Activated CD8-positive, alpha-beta memory T cell treated with anti-CD3 and anti-CD28 coated beads for 24 hours (primary cell): ENCODE measurements around the gene NOXO1.
A peak's percentile ranks its signal among the peaks of the same experiment; 100 is the strongest.

Experiments
- DNase-seq: peaks from one replicate; pipeline ENCODE4 v3.0.0-alpha.2; 2020

The NOXO1 gene

DNA sequence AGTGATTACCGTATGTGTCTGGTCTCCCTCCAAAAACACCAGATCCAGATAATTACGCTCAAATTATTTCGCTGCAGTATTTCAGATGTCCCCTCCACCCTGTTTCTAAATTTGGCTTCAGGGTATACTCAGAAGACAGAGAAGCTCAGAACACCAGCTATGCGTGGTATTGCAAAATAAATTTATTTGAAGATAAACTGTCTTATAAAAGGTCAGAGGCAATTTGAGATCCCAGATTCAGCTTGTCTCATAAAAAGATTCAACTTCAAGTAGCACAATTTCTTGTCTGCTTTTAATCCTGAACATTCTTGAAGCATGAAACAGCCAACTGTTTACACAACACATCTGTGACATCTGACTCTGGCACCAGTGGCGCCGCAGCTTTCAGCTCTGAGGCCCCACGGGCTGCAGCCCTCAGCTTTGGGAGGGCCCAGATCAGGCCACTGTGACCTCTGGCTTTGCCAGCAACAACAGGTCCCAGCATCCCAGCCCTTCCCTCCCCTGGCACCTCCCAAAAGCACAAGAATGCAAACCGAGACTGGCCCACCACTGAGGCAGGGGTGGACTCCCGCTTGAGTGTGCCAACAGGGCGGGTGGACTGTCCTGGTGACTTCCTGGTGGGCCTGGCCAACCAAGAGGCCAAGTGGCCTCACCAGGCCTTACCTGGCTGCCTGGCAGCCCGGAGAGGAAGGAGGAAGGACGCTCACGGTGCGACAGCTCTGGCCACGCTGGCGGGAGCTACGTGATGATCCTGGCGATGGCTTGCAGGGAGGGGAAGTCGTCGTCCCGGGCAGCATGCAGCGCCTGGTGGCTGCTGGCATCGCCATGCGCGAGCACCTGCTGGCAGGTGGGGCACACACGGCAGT lies 16.5 kb upstream of the NOXO1 start:
- DNase-seq: no peak

DNA sequence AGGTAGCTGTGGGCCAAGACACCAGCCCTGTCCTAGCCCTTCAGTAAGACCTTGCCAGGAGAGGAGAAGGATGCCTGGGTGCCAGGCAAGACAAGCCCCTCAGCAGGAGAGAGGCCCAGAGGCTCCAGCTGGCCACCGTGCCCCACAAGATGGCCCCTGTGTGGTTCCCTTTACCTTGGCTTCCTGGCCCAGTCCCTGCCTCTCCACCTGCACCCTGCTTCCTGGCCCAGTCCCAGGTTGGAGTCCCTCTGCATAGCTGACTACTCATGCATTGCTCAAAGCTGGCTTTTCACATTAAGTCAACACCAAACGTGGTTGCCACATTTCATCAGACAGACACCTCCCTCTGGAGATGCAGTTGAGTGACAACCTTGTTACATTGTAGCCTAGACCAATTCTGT lies 12.5 kb upstream of the NOXO1 start:
- DNase-seq: no peak

DNA sequence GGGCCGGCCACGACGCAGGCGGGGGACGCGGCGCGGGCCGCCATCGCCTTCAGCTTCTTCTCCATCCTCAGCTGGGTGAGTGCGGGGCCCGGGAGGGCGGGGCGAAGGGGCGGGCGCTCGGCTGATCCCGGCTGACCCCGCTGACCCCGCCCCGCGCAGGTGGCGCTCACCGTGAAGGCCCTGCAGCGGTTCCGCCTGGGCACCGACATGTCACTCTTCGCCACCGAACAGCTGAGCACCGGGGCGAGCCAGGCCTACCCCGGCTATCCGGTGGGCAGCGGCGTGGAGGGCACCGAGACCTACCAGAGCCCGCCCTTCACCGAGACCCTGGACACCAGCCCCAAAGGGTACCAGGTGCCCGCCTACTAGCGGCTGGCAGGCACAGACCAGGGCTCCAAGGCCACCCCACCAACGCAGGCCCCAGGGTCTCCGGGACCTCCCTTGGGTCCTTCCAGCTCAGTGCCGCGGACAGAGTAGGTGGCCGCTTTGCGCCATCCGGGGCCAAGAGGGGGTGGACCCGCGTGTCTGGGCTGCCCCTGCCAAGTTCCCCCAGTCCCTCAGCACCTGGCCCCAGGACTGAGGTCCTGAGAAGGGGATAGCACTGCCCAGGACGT lies 11.5 kb upstream of the NOXO1 start:
- DNase-seq: no peak

DNA sequence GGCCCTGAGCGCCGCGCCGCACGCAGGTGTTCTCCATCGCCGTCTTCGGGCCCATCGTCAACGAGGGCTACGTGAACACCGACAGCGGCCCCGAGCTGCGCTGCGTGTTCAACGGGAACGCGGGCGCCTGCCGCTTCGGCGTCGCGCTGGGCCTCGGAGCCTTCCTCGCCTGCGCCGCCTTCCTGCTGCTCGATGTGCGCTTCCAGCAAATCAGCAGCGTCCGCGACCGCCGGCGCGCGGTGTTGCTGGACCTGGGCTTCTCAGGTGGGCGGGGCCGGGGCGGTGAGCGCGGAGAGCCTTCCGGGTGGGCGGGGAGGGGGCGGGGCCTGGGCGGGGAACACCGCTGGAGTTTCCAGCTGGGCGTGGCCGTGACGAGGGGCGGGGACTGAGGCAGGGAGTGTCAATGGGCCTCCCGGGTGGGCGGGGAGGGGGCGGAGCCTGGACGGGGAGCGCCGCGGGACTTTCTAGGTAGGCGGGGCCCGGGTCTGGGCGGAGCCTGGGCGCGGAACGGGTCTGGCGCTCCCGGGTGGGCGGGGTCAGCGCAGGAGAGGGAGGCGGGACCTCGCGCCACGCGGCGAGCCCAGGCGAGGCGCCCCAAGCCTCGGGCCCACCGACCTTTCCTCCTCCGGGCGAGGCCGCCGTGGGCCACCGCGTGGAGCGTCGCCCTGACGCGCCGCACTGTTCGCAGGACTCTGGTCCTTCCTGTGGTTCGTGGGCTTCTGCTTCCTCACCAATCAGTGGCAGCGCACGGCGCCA lies 10.9 kb upstream of the NOXO1 start:
- peak; percentile 99 for DNase-seq

DNA sequence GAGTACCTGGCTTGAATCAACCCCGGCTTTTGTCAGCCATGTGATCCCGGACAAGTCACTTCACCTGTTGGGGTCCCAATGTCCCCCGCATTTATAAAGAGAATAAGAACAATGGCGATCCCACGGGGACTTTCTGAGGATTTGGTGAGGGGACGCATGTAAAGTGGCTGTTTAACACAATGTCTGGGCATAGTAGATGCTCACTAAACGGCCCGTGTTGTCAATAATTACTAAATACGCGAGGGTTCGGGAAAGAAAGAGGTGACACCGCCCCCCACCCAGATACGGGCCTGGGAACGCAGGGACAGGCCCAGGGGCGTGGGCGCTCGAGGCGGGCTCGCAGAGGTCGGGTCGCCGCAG lies 10.3 kb upstream of the NOXO1 start:
- no peak for DNase-seq

DNA sequence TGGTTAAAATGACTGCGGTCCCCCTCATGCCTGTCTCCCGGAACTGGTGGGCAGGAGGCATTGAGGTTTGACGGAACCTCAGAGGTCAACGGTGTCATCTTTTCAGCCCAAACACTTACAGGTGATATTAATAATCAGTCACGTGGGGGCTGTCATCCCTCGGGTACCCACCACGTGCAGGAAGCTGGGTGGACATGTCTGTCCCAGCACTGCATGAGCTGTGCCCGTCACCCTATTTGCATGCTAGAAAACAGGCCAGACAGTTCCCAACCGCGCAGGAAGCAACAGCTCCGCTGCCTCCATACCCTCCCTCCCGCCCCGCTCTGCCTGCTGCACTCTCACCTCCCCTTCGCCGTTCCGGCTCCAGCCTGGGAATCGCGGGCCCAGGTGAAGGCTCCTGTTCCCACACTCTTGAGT lies 9.9 kb upstream of the NOXO1 start:
- DNase-seq: peak; percentile 82

DNA sequence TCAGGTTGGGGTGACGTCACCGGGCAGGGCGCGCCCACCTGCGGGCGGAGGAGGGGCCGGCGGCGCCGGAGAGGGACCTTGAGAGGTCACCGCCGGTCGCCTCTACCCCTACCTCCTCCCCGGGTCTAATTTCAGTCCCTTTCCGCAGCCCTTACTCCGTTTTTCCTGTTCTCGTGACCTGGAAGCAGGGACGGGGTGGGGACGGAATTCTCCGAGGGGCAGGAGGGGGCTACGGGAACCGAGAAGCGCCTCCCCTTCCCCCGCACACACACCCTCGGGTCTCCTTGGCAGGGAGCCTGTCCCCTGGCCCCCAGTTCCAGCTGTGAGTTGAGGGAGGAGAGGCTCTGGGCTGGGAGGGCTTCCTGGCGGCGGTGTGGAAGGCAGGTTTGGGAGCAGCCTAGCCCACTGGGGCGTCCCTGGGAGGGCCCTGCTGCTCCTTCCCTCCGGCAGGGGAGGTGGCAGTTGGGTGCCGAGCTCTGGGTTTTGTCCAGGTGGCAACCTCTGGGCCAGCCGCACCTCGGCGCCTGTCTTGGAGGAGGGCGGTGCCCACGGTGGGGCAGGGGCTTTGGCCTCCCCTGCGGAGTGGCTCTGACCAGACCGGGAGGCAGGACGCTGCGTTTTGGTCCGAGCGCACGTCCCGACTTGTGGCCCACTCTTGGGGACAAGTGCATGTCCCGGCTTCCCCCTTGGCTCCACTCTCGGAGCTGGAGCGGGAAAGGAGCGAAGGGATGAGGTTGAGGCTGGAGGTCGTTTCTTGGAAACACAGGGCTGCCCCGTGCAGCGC lies 9.3 kb upstream of the NOXO1 start:
- no peak for DNase-seq

DNA sequence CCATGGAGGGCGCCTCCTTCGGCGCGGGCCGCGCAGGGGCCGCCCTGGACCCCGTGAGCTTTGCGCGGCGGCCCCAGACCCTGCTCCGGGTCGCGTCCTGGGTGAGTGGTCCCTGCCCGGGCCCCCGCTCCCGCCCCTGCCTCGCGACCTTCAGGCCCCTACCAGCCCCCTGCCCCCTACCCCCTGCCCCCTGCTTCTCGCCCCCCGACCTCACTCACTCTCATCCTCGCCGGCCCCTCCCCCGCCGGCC lies 8.8 kb upstream of the NOXO1 start:
- DNase-seq: no peak

DNA sequence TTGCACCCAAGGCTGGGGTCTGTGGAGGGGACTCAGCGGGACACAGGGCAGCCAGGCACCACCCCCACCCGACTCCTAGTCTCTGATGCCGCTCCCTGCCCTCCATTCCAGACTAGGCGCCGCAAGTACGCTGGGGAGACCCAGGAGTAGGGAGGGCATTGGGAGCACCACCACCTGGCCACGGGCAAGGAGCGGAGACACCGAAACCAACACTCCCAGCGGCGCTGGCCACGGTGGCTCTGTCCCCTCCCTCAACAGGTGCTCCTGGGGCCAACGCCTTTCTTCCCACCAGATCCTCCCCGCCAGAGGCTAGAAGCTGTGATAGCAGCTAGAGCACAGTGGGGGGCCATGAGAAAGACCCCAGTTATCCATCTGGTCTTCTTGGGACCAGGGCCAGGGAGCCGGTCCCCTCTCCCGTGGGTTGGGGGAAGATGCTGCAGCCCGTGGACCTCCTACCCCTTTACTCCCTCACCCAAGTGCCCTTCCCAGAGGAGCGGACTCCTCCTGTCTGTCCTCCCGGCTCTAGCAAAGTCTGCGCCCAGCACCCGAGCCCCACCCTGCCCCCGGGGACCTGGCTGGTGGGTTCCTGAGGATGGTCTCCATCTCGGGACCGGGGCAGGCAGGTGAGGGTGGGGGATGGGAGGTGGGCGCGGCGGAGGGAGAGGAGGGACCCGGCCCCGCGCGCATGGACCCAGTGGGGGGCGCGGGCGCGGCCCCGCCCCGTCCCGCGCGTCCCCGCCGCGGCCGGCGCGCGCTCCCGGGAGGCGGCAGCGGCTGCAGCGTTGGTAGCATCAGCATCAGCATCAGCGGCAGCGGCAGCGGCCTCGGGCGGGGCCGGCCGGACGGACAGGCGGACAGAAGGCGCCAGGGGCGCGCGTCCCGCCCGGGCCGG lies 8.2 kb upstream of the NOXO1 start, which contains the start of gene SYNGR3:
Gene SYNGR3, plus strand, starts transcription at position 762 of the 892 bp plus-strand sequence. CDS start 133 bp downstream, outside the sequence.
- DNase-seq: no peak

DNA sequence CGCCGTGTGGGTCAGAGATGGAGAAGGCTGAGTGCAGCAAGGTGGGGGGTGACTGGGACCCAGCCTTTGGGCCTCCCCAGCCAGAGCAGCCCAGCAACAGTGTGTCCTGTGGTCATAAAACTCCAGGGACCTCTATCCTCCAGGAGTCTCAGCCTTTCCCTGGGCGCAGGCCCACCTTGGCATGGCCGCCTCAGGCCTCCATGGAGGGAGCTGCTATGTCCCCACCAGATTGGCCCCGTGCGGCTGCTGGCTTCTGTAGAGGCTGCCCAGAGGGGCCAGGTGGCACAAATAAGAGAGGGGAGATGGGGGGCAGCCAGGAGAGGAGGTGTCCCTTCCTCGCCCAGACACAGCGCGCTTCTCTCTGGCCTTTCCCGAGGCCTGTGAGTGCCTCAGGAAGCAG lies 5.9 kb upstream of the NOXO1 start:
- DNase-seq: no peak

DNA sequence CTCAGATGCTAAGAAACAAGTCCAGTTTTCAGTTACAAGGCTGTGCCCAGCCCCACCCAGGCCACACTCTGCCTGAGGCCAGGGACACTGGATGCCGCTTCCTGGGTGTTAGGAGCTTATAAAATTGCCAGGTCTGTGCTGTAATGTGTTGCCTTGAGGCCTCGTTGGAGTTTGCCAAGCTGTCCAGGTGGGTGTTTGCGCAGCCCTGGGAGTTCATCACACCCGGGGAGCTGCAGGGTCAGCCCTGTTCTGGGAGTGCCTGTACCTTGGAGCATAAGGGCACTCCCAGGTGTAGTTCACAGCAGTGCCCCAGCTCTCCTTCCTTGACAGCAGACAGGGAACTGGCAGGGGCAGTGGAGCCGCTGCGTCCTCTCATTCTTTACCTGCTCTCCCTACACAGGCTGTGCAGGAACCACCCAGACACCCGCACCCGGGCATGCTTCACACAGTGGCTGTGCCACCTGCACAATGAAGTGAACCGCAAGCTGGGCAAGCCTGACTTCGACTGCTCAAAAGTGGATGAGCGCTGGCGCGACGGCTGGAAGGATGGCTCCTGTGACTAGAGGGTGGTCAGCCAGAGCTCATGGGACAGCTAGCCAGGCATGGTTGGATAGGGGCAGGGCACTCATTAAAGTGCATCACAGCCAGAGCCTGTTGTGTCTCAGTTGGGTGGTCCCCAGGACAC lies 4.3 kb upstream of the NOXO1 start:
- no peak for DNase-seq

DNA sequence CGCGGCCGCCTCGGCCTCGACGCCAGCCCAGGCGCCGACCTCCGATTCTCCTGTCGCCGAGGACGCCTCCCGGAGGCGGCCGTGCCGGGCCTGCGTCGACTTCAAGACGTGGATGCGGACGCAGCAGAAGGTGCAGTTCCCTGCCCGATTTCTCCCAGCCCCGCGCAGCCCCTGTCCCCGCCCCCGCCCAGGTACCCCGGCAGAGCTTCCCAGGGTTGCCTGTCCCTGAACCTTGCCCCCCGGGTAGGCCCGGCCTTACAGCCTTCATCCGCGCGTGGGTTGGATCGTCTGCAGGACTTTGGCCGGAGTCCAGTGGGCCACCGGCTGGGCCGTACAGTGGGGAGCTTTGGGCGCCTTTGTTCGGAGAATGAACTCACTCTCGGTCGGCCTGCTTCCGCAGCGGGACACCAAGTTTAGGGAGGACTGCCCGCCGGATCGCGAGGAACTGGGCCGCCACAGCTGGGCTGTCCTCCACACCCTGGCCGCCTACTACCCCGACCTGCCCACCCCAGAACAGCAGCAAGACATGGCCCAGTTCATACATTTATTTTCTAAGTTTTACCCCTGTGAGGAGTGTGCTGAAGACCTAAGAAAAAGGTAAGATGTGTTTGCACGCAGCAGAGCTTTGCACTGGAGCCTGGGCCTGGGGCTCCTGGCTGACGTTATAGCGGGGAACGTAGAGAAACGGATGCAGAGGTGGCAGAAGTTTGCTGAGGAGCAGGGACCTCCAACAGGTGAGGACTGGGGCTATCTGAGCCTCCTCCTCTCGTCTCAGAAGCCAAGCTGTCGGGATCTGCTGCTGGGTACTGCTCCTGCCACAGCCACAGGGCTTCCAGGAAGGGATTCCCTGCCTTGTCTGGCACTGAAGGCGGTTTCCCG lies 3.3 kb upstream of the NOXO1 start:
- DNase-seq: peak; percentile 76

DNA sequence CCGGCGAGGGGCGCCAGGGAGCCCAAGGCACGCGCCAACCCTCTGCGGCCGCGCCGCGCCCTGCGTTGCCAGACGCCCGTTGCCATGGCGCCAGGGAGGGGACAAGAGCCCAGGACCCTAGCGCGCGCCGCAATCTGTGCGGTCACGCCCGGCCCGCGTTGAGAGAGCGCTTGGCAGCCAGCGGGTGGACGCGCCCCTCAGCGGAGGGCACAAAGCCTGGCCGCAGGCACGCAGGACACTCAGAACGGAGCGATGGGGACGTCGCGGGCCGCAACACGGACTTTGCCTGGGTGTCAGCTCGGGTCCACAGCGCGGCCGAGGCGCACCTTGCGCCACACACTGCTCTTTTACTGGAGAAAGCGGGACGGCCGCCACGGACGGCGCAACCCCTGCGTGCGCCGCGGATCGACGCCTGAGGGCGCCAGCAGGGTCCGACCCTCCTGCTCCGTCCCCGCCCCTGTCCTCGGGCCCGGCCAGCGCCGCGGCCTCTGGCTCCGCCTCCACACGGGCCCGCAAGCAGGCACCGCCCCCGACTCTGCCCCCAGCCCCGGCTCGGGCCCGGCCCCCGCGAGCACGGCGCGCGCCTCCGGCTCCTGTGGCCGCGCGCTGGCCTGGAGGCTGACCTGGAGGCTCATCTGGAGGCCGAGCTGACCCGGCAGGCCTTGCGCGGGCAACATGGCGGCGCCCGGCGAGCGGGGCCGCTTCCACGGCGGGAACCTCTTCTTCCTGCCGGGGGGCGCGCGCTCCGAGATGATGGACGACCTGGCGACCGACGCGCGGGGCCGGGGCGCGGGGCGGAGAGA lies 2.5 kb upstream of the NOXO1 start, which contains the start of gene GFER:
Gene GFER, plus strand, starts transcription at position 650 of the 803 bp plus-strand sequence. Its CDS starts 26 bp downstream, at position 676.
- DNase-seq: peak; percentile 88

DNA sequence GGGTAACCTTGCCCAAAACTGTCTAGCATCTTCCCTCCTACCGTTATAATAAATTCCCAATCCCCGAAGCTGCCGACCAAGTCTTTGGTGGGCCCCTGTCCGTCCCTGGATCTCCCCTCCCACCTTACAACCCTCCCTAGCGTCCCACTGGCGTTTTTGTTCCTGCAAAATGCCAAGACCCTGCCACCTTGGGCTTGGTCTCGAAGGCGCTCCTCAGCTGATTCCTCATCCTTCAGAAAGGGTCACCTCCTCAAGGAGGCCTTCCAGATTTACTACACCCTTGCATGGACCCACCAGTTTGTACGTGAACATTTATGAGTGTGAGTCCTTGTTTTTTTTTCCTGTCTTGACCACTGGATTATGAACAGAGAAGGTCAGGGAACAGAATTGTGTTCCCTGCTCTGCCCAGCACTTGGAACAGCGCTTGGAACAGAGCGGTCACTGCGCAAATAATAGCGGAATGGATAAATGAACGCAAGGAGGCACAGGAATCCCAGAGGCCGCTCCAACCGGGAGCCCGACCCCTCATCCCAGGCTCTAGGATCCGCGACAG lies 1.8 kb upstream of the NOXO1 start:
- no peak for DNase-seq

DNA sequence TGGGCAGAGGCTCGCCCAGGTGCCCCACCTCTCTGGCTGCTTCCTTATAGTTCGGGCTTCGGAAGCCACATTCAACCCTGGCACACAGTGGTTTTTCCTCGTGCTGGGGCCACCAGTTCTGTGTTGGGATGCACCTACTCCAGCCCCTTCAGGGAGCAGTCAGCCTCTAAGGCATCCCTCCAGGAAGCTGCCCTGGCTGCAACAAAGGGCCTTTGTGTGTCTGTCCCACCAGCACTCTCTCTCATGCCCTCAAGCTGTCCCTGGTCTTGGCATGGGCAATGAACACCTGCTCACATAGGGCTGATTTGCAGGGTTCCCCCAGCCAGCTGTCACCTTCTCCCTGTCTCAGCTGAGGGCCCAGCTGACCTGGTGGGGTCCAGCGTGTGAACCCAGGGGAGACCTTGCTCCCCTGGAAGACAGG lies 754 bp upstream of the NOXO1 start:
- DNase-seq: no peak

DNA sequence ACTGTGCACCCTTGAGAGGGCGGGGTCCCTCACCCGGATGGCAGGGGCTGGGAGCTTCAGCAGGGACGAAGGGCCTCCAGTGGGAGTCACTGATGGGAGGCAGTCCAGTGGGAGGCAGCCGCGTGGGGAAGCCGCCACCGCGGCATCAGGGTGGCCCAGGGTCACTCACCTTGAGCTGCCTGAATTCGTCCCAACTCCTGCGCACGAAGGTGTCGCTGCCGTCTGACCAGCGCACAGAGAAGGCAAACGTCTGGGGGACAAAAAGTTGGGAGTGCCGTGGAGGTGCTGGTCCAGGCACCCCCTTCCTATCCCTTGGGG lies 540 bp downstream of the NOXO1 start:
- DNase-seq: no peak

DNA sequence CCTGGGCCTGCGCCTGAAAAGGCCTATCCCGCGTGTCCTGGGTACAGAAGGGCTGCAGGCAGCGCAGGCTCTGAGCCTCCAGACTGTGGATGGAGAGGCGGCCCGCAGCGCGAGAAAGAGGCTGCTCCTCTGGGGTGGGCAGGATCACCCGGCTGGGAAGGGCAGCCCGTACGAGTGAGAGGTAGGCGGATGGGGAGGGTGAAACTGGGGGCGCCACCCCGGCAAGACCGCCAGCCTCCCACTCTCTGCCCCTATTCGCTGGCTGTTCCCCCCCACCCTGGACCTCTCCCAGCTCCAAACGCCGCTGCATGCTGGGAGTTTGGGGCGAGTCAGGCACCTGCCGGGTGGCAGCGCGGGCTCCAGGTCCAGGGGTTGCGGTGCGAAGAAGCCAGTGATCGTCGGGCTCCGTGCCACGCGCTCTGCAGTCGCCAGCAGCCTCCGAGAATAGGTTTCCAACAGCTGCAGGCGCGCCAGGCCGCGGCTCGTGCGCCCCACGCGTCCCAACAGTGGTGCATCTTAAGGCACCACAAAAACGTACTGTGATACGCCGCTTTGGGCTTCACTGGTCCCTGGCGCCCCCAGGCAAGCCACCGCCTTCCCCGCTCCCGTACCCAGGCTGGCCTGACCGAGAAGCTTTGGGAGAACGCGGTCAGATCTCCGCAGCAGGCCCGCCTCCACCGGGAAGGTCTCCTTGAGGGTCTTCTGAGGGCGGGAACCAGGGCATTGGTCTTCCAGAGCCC lies 1.1 kb downstream of the NOXO1 start:
- no peak for DNase-seq

DNA sequence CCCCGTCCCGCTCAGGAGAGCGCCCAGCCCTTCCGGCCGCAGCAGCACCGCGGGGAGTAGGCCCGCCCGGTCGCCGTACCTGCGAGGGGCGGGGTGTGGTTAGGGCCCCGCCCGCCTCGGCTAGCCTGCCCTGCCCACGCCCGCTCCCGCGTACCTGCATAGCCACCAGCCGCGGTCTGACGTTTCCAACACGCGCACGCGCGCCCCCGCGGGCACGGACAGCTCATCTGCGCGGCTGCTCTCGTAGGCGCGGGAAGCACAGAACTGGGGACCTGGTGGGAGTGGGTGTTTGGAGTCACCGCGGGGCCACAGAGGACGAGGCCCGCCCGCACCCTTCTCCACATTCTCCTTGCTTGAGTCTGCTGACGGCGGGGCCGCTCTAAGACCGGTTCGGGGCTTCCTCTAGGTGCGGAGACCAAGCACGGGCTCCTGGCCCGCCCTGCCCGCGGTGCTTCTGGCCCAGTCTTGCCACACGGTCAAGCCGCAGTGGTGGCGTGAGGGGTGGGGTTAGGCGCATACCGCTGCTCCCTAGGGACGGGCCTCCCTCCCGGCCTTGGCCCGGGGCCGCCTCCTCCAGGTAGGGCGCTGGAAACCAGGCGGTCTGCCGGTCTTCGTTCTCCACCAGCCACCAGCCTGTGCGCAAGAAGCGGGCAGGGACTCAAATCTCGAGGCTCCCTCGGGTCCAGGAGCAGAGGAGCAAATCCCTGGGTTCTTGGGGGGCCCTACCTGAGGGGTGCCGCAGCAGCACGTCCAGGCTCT lies 1.8 kb downstream of the NOXO1 start:
- peak; percentile 74 for DNase-seq
